Measurements from ENCODE around the gene TMEM127. TPM values are rescaled to one million over a fixed set of nuclear protein-coding genes. Genes with fewer than 3 reads are reported as not detected.
"Not testable (repeated sequence)": the region's sequence is repeated elsewhere in the genome, so short reads cannot be mapped to it uniquely, and the experiment has no call there.

TMEM127 gene
- polyA plus RNA-seq, 3 donors from 2014 or later: 24.6 to 57.7 (median 31.3) TPM

- no peak for DNase-seq
- peaks cover 0 to 3% (median 0%) of the 10 kb centered on the region in 3 donors for H3K27me3 Mint-ChIP-seq (ENCODE audit: low read depth in 3 of 3)
- H3K4me3 Mint-ChIP-seq: peak overlapping the region in 2 of 5 donors; percentile 13 to 21
- H3K36me3 Mint-ChIP-seq: peaks cover 4 to 10% (median 4%) of the 10 kb centered on the region in 3 donors
- H3K9me3 Mint-ChIP-seq: no peaks in the 10 kb centered on the region
- peaks cover 75 to 85% of the 10 kb centered on the region in 2 donors for H3K4me1 Mint-ChIP-seq
- H3K27ac Mint-ChIP-seq: peak overlapping the region in 5 of 6 donors; percentile 27 to 85 (median 71)
Observed at GRCh38 chr2:96259497-96259921, 6.3 kb downstream of the TMEM127 start.

GRCh38 chr2:96258166-96259022 is 7.4 kb downstream of the TMEM127 start:
- H3K27ac Mint-ChIP-seq: peak overlapping the region in 5 of 6 donors; percentile 6 to 59 (median 29)
- no peaks in the 10 kb centered on the region for H3K9me3 Mint-ChIP-seq
- H3K36me3 Mint-ChIP-seq: peaks cover 7 to 19% (median 12%) of the 10 kb centered on the region in 3 donors
- DNase-seq: no peak
- H3K4me3 Mint-ChIP-seq: peak overlapping the region in 1 of 5 donors; percentile 4
- peaks cover 63 to 74% of the 10 kb centered on the region in 2 donors for H3K4me1 Mint-ChIP-seq
- peaks cover 0 to 3% (median 0%) of the 10 kb centered on the region in 3 donors for H3K27me3 Mint-ChIP-seq (ENCODE audit: low read depth in 3 of 3)

DNA sequence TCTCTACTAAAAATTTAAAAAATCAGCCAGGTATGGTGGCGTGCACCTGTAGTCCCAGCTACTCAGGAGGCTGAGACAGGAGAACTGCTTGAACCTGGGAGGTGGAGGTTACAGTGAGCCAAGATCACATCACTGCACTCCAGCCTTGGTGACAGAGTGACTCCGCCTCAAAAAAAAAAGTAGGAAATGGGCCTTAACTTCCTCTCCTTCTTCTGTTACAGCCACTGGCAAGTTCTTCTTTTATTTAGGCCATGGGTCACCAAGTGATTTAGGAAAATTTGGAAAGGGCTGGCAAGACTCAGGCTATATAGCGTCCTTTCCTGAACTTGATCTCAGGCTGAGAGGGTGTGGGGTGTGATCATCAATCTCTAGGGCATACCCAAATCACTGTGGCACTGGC is 8.1 kb downstream of the TMEM127 start:
- H3K27ac Mint-ChIP-seq: peak overlapping the region in 4 of 6 donors; percentile 6 to 59 (median 42)
- peak overlapping the region in 1 of 5 donors; percentile 4 for H3K4me3 Mint-ChIP-seq
- H3K36me3 Mint-ChIP-seq: peaks cover 7 to 22% (median 14%) of the 10 kb centered on the region in 3 donors
- DNase-seq; H3K27me3 Mint-ChIP-seq (ENCODE audit: low read depth in 3 of 3); H3K9me3 Mint-ChIP-seq: not testable (repeated sequence)
- H3K4me1 Mint-ChIP-seq: peaks cover 61 to 71% of the 10 kb centered on the region in 2 donors

GRCh38 chr2:96256611-96257113 is 9.1 kb downstream of the TMEM127 start:
- Mint-ChIP-seq H3K27ac (peak overlapping the region; percentile 59 to 78 (median 73)), H3K9me3 (no peaks in the 10 kb centered on the region), H3K4me1 (peaks cover 58 to 63% of the 10 kb centered on the region in 2 donors), H3K4me3 (peak overlapping the region in 4 of 5 donors; percentile 8 to 59 (median 12)), H3K36me3 (peaks cover 7 to 32% (median 20%) of the 10 kb centered on the region in 3 donors), H3K27me3 (ENCODE audit: low read depth in 3 of 3) (peaks cover 0 to 3% (median 0%) of the 10 kb centered on the region in 3 donors)
- no peak for DNase-seq

GRCh38 chr2:96254571-96254970 is 11.2 kb downstream of the TMEM127 start:
- peaks cover 7 to 34% (median 23%) of the 10 kb centered on the region in 3 donors for H3K36me3 Mint-ChIP-seq
- H3K27me3 Mint-ChIP-seq (ENCODE audit: low read depth in 3 of 3): no peaks in the 10 kb centered on the region
- H3K4me1 Mint-ChIP-seq: peaks cover 52 to 55% of the 10 kb centered on the region in 2 donors
- H3K27ac Mint-ChIP-seq: peak overlapping the region in 2 of 6 donors; percentile 28 to 64
- H3K9me3 Mint-ChIP-seq: no peaks in the 10 kb centered on the region
- H3K4me3 Mint-ChIP-seq: no peak overlapping the region
- no peak for DNase-seq

DNA sequence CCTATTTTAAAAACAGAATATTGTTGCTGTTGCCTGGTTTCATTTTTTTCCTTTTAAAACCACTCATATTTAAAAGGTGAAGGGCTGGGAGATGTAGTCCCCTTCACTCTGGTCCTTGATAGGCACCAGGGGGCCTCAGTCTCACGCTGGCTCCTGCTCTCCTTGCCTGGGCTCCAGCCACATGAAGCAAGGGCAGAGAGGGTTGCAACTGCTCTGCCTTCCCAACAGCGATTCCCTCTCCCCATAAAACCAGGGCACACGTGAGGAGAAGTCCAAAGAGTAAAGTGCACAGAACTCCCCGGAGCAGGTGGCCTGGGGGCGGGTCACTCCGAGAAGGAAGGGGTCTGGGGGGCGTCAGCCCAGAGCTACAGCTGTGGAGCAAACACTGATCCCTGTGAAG is 12.8 kb downstream of the TMEM127 start:
- Mint-ChIP-seq H3K27ac (no peak overlapping the region), H3K4me1 (peaks cover 40 to 44% of the 10 kb centered on the region in 2 donors), H3K9me3 (no peaks in the 10 kb centered on the region), H3K4me3 (no peak overlapping the region), H3K36me3 (peaks cover 7 to 34% (median 23%) of the 10 kb centered on the region in 3 donors), H3K27me3 (ENCODE audit: low read depth in 3 of 3) (no peaks in the 10 kb centered on the region)
- DNase-seq: no peak

- H3K4me1 Mint-ChIP-seq: peaks cover 39 to 42% of the 10 kb centered on the region in 2 donors
- H3K27me3 Mint-ChIP-seq (ENCODE audit: low read depth in 3 of 3): no peaks in the 10 kb centered on the region
- no peak for DNase-seq
- H3K27ac Mint-ChIP-seq: peak overlapping the region in 2 of 6 donors; percentile 45 to 80
- no peaks in the 10 kb centered on the region for H3K9me3 Mint-ChIP-seq
- H3K36me3 Mint-ChIP-seq: peaks cover 7 to 34% (median 23%) of the 10 kb centered on the region in 3 donors
- H3K4me3 Mint-ChIP-seq: no peak overlapping the region
Observed at GRCh38 chr2:96252526-96252925, 13.3 kb downstream of the TMEM127 start.

- peaks cover 7 to 34% (median 22%) of the 10 kb centered on the region in 3 donors for H3K36me3 Mint-ChIP-seq
Observed at GRCh38 chr2:96251721-96252292, 14.0 kb downstream of the TMEM127 start.

DNA sequence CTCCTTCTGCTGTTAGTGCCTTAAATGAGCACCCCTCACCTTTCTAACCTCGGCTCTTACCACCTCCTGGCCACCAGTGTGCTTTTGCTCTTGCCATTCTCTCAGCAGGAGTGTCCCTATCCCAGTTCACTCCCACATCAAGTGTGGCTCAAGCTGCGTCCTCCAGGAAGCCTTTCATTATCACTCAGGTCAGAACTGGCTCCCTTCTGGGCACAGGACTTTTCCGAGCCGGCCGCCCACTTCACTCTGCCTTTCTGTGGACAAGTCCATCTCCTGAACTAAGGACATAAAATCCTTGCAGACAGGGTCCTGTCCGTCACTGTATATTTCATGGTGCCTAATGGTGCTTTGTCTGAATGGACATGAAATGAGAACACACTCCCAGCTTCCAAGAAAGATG is 15.6 kb downstream of the TMEM127 start:
- H3K36me3 Mint-ChIP-seq: peaks cover 4 to 30% (median 19%) of the 10 kb centered on the region in 3 donors
- H3K9me3 Mint-ChIP-seq: no peaks in the 10 kb centered on the region
- H3K27ac Mint-ChIP-seq: peak overlapping the region; percentile 51 to 88 (median 76)
- peaks cover 37 to 39% of the 10 kb centered on the region in 2 donors for H3K4me1 Mint-ChIP-seq
- H3K4me3 Mint-ChIP-seq: peak overlapping the region in 1 of 5 donors; percentile 16
- H3K27me3 Mint-ChIP-seq (ENCODE audit: low read depth in 3 of 3): no peaks in the 10 kb centered on the region
- no peak for DNase-seq

More at GRCh38 chr2:96251721-96252292, 14.0 kb downstream of the TMEM127 start:
- Mint-ChIP-seq H3K9me3 (no peaks in the 10 kb centered on the region), H3K4me3 (no peak overlapping the region), H3K27me3 (ENCODE audit: low read depth in 3 of 3) (no peaks in the 10 kb centered on the region), H3K4me1 (peaks cover 39 to 40% of the 10 kb centered on the region in 2 donors), H3K27ac (peak overlapping the region; percentile 11 to 82 (median 56))
- DNase-seq: no peak

DNA sequence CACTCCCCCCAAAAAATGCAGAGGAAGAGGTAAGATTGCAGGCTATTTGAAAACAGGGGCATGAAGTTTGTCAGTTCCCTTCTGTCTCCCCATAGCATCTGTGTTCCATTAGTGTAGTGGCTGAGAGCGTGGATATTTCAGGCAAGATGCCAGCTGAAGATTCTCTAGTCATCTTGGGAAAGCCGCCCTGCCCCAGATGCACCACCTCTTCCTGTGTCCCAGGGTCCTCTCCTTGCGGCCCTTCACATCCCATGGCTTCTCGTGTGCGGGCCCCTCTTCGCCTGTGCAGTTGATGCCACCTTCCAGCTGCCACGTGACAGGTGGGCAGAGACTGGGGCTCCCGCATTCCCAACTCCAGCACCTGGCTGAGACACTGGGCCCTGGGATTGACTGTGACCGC is 16.1 kb downstream of the TMEM127 start:
- H3K4me1 Mint-ChIP-seq: peaks cover 37 to 39% of the 10 kb centered on the region in 2 donors
- DNase-seq: no peak
- H3K27ac Mint-ChIP-seq: peak overlapping the region in 3 of 6 donors; percentile 64 to 75 (median 65)
- H3K36me3 Mint-ChIP-seq: peaks cover 3 to 28% (median 19%) of the 10 kb centered on the region in 3 donors
- H3K27me3 Mint-ChIP-seq (ENCODE audit: low read depth in 3 of 3): no peaks in the 10 kb centered on the region
- no peak overlapping the region for H3K4me3 Mint-ChIP-seq
- H3K9me3 Mint-ChIP-seq: no peaks in the 10 kb centered on the region

- no peak for DNase-seq
- no peak overlapping the region for H3K4me3 Mint-ChIP-seq
- H3K27me3 Mint-ChIP-seq (ENCODE audit: low read depth in 3 of 3): no peaks in the 10 kb centered on the region
- peaks cover 37 to 39% of the 10 kb centered on the region in 2 donors for H3K4me1 Mint-ChIP-seq
- no peaks in the 10 kb centered on the region for H3K9me3 Mint-ChIP-seq
- peak overlapping the region in 2 of 6 donors; percentile 26 to 31 for H3K27ac Mint-ChIP-seq
- peaks cover 0 to 21% (median 13%) of the 10 kb centered on the region in 3 donors for H3K36me3 Mint-ChIP-seq
Observed at GRCh38 chr2:96248624-96249023, 17.2 kb downstream of the TMEM127 start.

DNA sequence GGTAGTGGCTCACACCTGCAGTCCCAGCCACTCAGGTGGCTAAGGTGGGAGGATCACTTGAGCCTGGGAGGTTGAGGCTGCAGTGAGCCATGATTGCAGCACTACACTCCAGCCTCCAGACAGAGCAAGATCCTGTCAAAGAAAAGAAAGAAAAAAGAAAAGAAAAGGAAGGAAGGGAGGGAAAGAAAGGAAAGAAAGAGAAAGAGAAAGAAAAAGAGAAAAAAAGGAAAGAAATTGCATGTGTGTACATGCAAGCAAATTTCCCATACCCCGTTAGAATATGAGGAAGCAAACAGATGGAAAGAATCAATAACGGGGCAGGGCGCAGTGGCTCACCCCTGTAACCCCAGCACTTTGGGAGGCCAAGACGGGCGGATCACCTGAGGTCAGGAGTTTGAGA is 17.9 kb downstream of the TMEM127 start:
- Mint-ChIP-seq H3K27me3 (ENCODE audit: low read depth in 3 of 3) (peaks cover 0 to 4% (median 0%) of the 10 kb centered on the region in 3 donors), H3K4me3 (no peak overlapping the region), H3K4me1 (peaks cover 39 to 40% of the 10 kb centered on the region in 2 donors), H3K36me3 (peaks cover 0 to 17% (median 9%) of the 10 kb centered on the region in 3 donors), H3K9me3 (no peaks in the 10 kb centered on the region), H3K27ac (peak overlapping the region in 4 of 6 donors; percentile 14 to 70 (median 43))
- no peak for DNase-seq

DNA sequence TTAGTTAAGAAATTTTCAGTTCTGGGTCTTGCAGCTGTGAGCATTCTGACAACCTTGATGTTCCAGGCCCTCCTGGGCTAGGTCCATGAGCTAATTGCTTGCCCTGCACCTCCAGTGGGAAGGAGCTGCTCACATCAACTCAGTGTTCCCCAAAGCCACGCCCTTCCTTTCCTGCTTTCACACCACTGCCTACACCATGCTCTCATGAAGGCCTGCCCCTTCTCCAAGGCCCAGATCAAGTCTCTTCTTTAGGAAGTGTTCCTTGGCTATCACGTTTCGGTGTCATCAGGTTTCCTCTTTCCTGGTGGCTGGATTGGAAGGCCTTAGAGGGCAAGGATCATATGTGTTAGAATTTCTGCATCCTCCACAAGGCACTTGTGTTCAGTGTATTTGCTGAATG is 18.8 kb downstream of the TMEM127 start:
- DNase-seq: no peak
- Mint-ChIP-seq H3K9me3 (no peaks in the 10 kb centered on the region), H3K4me1 (peaks cover 48% of the 10 kb centered on the region in 2 donors), H3K27me3 (ENCODE audit: low read depth in 3 of 3) (peaks cover 0 to 5% (median 0%) of the 10 kb centered on the region in 3 donors), H3K4me3 (no peak overlapping the region), H3K36me3 (peaks cover 4 to 10% (median 6%) of the 10 kb centered on the region in 3 donors), H3K27ac (peak overlapping the region in 5 of 6 donors; percentile 1 to 84 (median 63))
